OCI-LY7 (cell line): ENCODE results near the gene CDKN2B-AS1. TPM values are rescaled to one million over a fixed set of nuclear protein-coding genes. Genes with fewer than 3 reads are reported as not detected.

Source experiments
- BruUV-seq: library from RNA; stranded (reverse); fragments of 400-500 nt; replicated peaks from 2 replicates; lab custom pipeline; 2021; lab: Mats Ljungman, UMichigan
- CTCF ChIA-PET: fragments of 300-600 bp; sonication (Branson Sonifier 250); formaldehyde crosslinking; loops from one replicate; lab custom pipeline; 2022; ENCODE audit warnings: antibody characterized with exemption; ENCODE audit not compliant: unreplicated experiment; lab: Charles Lee
- POLR2A ChIA-PET: fragments of 300-600 bp; sonication (Branson Sonifier 250); formaldehyde crosslinking; loops from one replicate; lab custom pipeline; 2022; ENCODE audit warnings: antibody characterized with exemption; lab: Charles Lee
- DNase-seq: peaks from one replicate; pipeline ENCODE4 v3.0.0-alpha.2; 2015; ENCODE audit warnings: low spot score
- H2AFZ ChIP-seq: fragments of 200-600 bp; sonication (generic), shearing (Covaris generic); 2 replicates; pipeline ENCODE4 v1.6.1; 2014; ENCODE audit warnings: mild to moderate bottlenecking, antibody characterized with exemption, low read length, moderate library complexity
- H3K27ac ChIP-seq: fragments of 200-600 bp; sonication (generic); 2 replicates; pipeline ENCODE4 v1.5.1; 2014; ENCODE audit warnings: mixed run types, low read depth, mild to moderate bottlenecking, moderate library complexity, low read length, inconsistent platforms; ENCODE audit not compliant: poor library complexity, severe bottlenecking
- H3K36me3 ChIP-seq: fragments of 200-600 bp; sonication (generic); 2 replicates; pipeline ENCODE4 v1.6.1; 2014; ENCODE audit warnings: mild to moderate bottlenecking, antibody characterized with exemption, low read length, moderate library complexity, mixed read lengths; ENCODE audit not compliant: insufficient read depth
- H3K4me1 ChIP-seq: fragments of 200-600 bp; sonication (generic); 2 replicates; pipeline ENCODE4 v1.5.1; 2014; ENCODE audit warnings: mild to moderate bottlenecking, low read length; ENCODE audit not compliant: insufficient read depth, poor library complexity, severe bottlenecking
- H3K4me2 ChIP-seq: fragments of 200-600 bp; sonication (generic); 2 replicates; pipeline ENCODE4 v1.6.1; 2014; ENCODE audit warnings: mild to moderate bottlenecking, low read length
- H3K4me3 ChIP-seq: fragments of 200-600 bp; sonication (generic); 2 replicates; pipeline ENCODE4 v1.5.1; 2014; ENCODE audit warnings: mild to moderate bottlenecking, low read depth, low read length; ENCODE audit not compliant: poor library complexity, severe bottlenecking
- H3K79me2 ChIP-seq: fragments of 200-600 bp; sonication (generic); 2 replicates; pipeline ENCODE4 v1.6.1; 2016; ENCODE audit warnings: low read depth, mild to moderate bottlenecking, low read length, moderate library complexity, mixed read lengths; ENCODE audit not compliant: insufficient read depth
- H3K9me2 ChIP-seq: fragments of 200-600 bp; sonication (generic); 2 replicates; pipeline ENCODE4 v1.6.1; 2016; ENCODE audit warnings: mild to moderate bottlenecking, low read length, mixed read lengths; ENCODE audit not compliant: insufficient read depth
- H3K9me3 ChIP-seq: fragments of 200-600 bp; sonication (generic); 2 replicates; pipeline ENCODE4 v1.6.1; 2014; ENCODE audit warnings: mild to moderate bottlenecking, mixed run types, low read length, mixed read lengths
- H4K20me1 ChIP-seq: fragments of 200-600 bp; sonication (generic); 2 replicates; pipeline ENCODE4 v1.6.1; 2014; ENCODE audit warnings: mild to moderate bottlenecking, antibody characterized with exemption, low read length, moderate library complexity, mixed read lengths; ENCODE audit not compliant: insufficient read depth
- EZH2phosphoT487 ChIP-seq: fragments of 200-600 bp; sonication (generic); IDR thresholded peaks from 2 replicates; pipeline ENCODE4 v1.6.1; 2018; ENCODE audit warnings: low read depth, borderline replicate concordance, mild to moderate bottlenecking, mixed run types, antibody characterized with exemption, low read length, moderate library complexity, mixed read lengths
- intact Hi-C: fragments of 100-400 bp; cut with micrococcal nuclease; formaldehyde crosslinking; loops from one replicate; pipeline ENCODE4 v1.10.0; 2022; ENCODE audit not compliant: unreplicated experiment
- total RNA-seq, 2 experiments: library from RNA; depleted of rRNA in 1 of 2; stranded (reverse); fragments of >200 nt in 1 of 2; shearing (Covaris generic) in 1 of 2; gene quantifications; 2 replicates each; pipeline ENCODE4 v1.2.3, GENCODE V29; 2014 to 2022
- TF ChIP-seq, protein P1 (sequence below): fragments of 200-600 bp; sonication (generic); conservative IDR thresholded peaks from 2 replicates; pipeline ENCODE4 v1.5.1; 2014; ENCODE audit warnings: mild to moderate bottlenecking, antibody characterized with exemption, low read length, moderate library complexity, mixed read lengths

The CDKN2B-AS1 gene
- total RNA-seq, 2 experiments from 2014 or later, result 20.4 to 24.3 TPM

DNA sequence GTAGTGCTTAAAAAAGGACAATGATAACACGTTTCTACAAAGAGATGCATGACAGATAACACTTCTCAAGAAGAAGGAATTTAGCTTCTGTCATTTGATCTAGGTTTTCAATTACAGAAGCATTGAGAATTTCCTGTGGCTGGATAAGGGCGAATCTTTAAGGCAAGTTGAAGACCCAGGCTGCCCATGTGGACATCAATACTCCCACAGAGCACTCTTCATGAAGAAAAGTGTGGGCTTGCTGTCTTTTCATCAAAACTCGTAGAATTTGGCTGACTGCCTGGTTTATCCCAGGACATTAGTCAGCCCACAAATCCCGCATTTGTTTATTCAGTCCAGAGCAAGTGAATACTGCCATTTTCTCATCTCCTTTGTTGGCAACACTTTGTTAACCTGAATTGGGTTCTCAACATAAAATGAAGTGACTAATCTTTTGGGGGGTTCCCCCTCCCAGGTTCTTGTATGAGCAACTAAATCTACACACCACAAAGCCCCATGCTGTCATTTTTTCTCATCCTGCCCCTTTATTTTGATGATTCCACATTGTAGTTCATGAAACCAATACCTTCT lies 57.9 kb downstream of the CDKN2B-AS1 start:
- peaks cover 13% of the 10 kb centered on the region for H3K4me1 ChIP-seq
- no peaks in the 10 kb centered on the region for H4K20me1 ChIP-seq
- H3K9me3 ChIP-seq, result no peaks in the 10 kb centered on the region
- no peak overlapping the region for H2AFZ ChIP-seq
- H3K36me3 ChIP-seq, result peaks cover 49% of the 10 kb centered on the region
- intact Hi-C loops, result loop anchor here (5.0 kb wide), 1 partner anchor 190 kb away; no protein-coding TSS in a partner anchor
- TF ChIP-seq EZH2phosphoT487, result no peak
- TF ChIP-seq, protein P1, sequence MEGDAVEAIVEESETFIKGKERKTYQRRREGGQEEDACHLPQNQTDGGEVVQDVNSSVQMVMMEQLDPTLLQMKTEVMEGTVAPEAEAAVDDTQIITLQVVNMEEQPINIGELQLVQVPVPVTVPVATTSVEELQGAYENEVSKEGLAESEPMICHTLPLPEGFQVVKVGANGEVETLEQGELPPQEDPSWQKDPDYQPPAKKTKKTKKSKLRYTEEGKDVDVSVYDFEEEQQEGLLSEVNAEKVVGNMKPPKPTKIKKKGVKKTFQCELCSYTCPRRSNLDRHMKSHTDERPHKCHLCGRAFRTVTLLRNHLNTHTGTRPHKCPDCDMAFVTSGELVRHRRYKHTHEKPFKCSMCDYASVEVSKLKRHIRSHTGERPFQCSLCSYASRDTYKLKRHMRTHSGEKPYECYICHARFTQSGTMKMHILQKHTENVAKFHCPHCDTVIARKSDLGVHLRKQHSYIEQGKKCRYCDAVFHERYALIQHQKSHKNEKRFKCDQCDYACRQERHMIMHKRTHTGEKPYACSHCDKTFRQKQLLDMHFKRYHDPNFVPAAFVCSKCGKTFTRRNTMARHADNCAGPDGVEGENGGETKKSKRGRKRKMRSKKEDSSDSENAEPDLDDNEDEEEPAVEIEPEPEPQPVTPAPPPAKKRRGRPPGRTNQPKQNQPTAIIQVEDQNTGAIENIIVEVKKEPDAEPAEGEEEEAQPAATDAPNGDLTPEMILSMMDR, result no peak
- no peaks in the 10 kb centered on the region for H3K9me2 ChIP-seq
- no peak for DNase-seq
- H3K4me3 ChIP-seq, result no peak overlapping the region
- no peaks in the 10 kb centered on the region for H3K79me2 ChIP-seq
- H3K27ac ChIP-seq, result no peak overlapping the region
- ChIA-PET CTCF (interaction anchor here (1.0 kb wide), 1 partner anchor 191 kb away, joined by 3 read pairs; no protein-coding TSS in a partner anchor), POLR2A (interaction anchor here (1.5 to 2.9 kb wide), 2 partner anchors 8 to 15 kb away, joined by 4 to 11 read pairs; no protein-coding TSS in a partner anchor)
- BruUV-seq, result no TSS peak
- H3K4me2 ChIP-seq, result no peak overlapping the region

- POLR2A ChIA-PET, result interaction anchor here (0.6 to 2.9 kb wide), 5 partner anchors 9 to 41 kb away, joined by 3 to 11 read pairs (median 3); no protein-coding TSS in a partner anchor
- H3K4me1 ChIP-seq, result peaks cover 13% of the 10 kb centered on the region
- no TSS peak for BruUV-seq
- H3K79me2 ChIP-seq, result no peaks in the 10 kb centered on the region
- no peak overlapping the region for H3K27ac ChIP-seq
- no peak for TF ChIP-seq EZH2phosphoT487
- TF ChIP-seq, protein P1, result no peak
- H3K36me3 ChIP-seq, result peaks cover 56% of the 10 kb centered on the region
- no peak overlapping the region for H3K4me2 ChIP-seq
- intact Hi-C loops, result loop anchor here (5.0 kb wide), 1 partner anchor 189 kb away; no protein-coding TSS in a partner anchor
- no peaks in the 10 kb centered on the region for H3K9me3 ChIP-seq
- no peak overlapping the region for H2AFZ ChIP-seq
- no peaks in the 10 kb centered on the region for H3K9me2 ChIP-seq
- DNase-seq, result no peak
- CTCF ChIA-PET, result no interaction called here
- H3K4me3 ChIP-seq, result no peak overlapping the region
- H4K20me1 ChIP-seq, result no peaks in the 10 kb centered on the region
Measured at GRCh38 chr9:22053178-22053577, 58.6 kb downstream of the CDKN2B-AS1 start.

GRCh38 chr9:22054076-22054475 lies 59.5 kb downstream of the CDKN2B-AS1 start:
- POLR2A ChIA-PET, result interaction anchor here (0.6 to 2.9 kb wide), 7 partner anchors 10 to 444 kb away, joined by 3 to 11 read pairs (median 3); no protein-coding TSS in a partner anchor
- intact Hi-C loops, result loop anchor here (5.0 kb wide), 1 partner anchor 188 kb away; no protein-coding TSS in a partner anchor
- DNase-seq, result no peak
- Histone ChIP-seq H3K4me3 (no peak overlapping the region), H3K36me3 (peaks cover 65% of the 10 kb centered on the region), H3K79me2 (no peaks in the 10 kb centered on the region), H3K27ac (no peak overlapping the region), H3K4me1 (peaks cover 13% of the 10 kb centered on the region), H2AFZ (no peak overlapping the region), H4K20me1 (no peaks in the 10 kb centered on the region), H3K9me2 (no peaks in the 10 kb centered on the region), H3K4me2 (no peak overlapping the region), H3K9me3 (no peaks in the 10 kb centered on the region)
- BruUV-seq, result no TSS peak
- CTCF ChIA-PET, result no interaction called here
- TF ChIP-seq EZH2phosphoT487, result no peak
- TF ChIP-seq, protein P1, result no peak
